ENCODE results near the gene GCK. TPM values are rescaled to one million over a fixed set of nuclear protein-coding genes. Genes with fewer than 3 reads are reported as not detected.

The GCK gene
- total RNA-seq, 2 donors from 2014 or later, result 0.91 to 2.7 TPM

GRCh38 chr7:44197474-44197873 is 8.2 kb upstream of the GCK start:
- H3K4me1 ChIP-seq (replicated peaks), result no peaks in the 10 kb centered on the region
- TF ChIP-seq POLR2AphosphoS5 (IDR thresholded peaks at IDR 0.05) (no peak), POLR2A (IDR thresholded peaks at IDR 0.05) (no peak), CTCF (IDR thresholded peaks at IDR 0.05) (no peak)
- 74% methylated on average over 7 of the region's 7 CpGs for WGBS
- H3K27ac ChIP-seq, result no peak overlapping the region
- DNase-seq (ENCODE audit: low spot score), result no peak
- H3K4me3 ChIP-seq, result no peak overlapping the region
- no peaks in the 10 kb centered on the region for H3K27me3 ChIP-seq (replicated peaks; ENCODE audit: insufficient read depth)
- H3K9me3 ChIP-seq, result no peaks in the 10 kb centered on the region
- intact Hi-C loops (cut with DNase I), result loop anchor here (2.0 to 10.0 kb wide), 2 partner anchors 73 to 123 kb away; no protein-coding TSS in a partner anchor
- no peaks in the 10 kb centered on the region for H3K36me3 ChIP-seq

GRCh38 chr7:44196450-44196872 is 7.2 kb upstream of the GCK start:
- Histone ChIP-seq H3K27me3 (replicated peaks; ENCODE audit: insufficient read depth) (no peaks in the 10 kb centered on the region), H3K4me1 (replicated peaks) (no peaks in the 10 kb centered on the region), H3K4me3 (no peak overlapping the region), H3K9me3 (no peaks in the 10 kb centered on the region), H3K36me3 (no peaks in the 10 kb centered on the region), H3K27ac (no peak overlapping the region)
- no peak for DNase-seq (ENCODE audit: low spot score)
- WGBS, result 37% methylated on average over 3 of the region's 3 CpGs
- TF ChIP-seq CTCF (IDR thresholded peaks at IDR 0.05) (peak in 3 of 4 experiments; percentile 21 to 50 (median 48)), POLR2A (IDR thresholded peaks at IDR 0.05) (no peak), POLR2AphosphoS5 (IDR thresholded peaks at IDR 0.05) (no peak)
- intact Hi-C loops (cut with DNase I), result loop anchor here (2.0 to 10.0 kb wide), 2 partner anchors 72 to 122 kb away; no protein-coding TSS in a partner anchor

GRCh38 chr7:44195889-44196288 is 6.7 kb upstream of the GCK start:
- WGBS, result 16% methylated on average over 1 of the region's 1 CpG
- H3K27me3 ChIP-seq (replicated peaks; ENCODE audit: insufficient read depth), result no peaks in the 10 kb centered on the region
- H3K4me1 ChIP-seq (replicated peaks), result no peaks in the 10 kb centered on the region
- no peak for DNase-seq (ENCODE audit: low spot score)
- no peak overlapping the region for H3K4me3 ChIP-seq
- no peaks in the 10 kb centered on the region for H3K36me3 ChIP-seq
- intact Hi-C loops (cut with DNase I), result loop anchor here (2.0 to 10.0 kb wide), 2 partner anchors 71 to 121 kb away; no protein-coding TSS in a partner anchor
- no peaks in the 10 kb centered on the region for H3K9me3 ChIP-seq
- TF ChIP-seq CTCF (IDR thresholded peaks at IDR 0.05), result no peak
- TF ChIP-seq POLR2AphosphoS5 (IDR thresholded peaks at IDR 0.05), result no peak
- no peak for TF ChIP-seq POLR2A (IDR thresholded peaks at IDR 0.05)
- no peak overlapping the region for H3K27ac ChIP-seq

GRCh38 chr7:44194562-44195145 is 5.4 kb upstream of the GCK start:
- TF ChIP-seq POLR2AphosphoS5 (IDR thresholded peaks at IDR 0.05) (no peak), CTCF (IDR thresholded peaks at IDR 0.05) (no peak), POLR2A (IDR thresholded peaks at IDR 0.05) (no peak)
- intact Hi-C loops (cut with DNase I), result loop anchor here (10.0 kb wide), 1 partner anchor 120 kb away; no protein-coding TSS in a partner anchor
- WGBS, result 93% methylated on average over 3 of the region's 3 CpGs

GRCh38 chr7:44194069-44194468 is 4.8 kb upstream of the GCK start:
- intact Hi-C loops (cut with DNase I), result loop anchor here (10.0 kb wide), 1 partner anchor 119 kb away; no protein-coding TSS in a partner anchor
- 52% methylated on average over 2 of the region's 2 CpGs for WGBS
- Histone ChIP-seq H3K4me3 (no peak overlapping the region), H3K27me3 (replicated peaks; ENCODE audit: insufficient read depth) (no peaks in the 10 kb centered on the region), H3K36me3 (no peaks in the 10 kb centered on the region), H3K4me1 (replicated peaks) (no peaks in the 10 kb centered on the region), H3K27ac (no peak overlapping the region), H3K9me3 (no peaks in the 10 kb centered on the region)
- no peak for TF ChIP-seq POLR2AphosphoS5 (IDR thresholded peaks at IDR 0.05)
- no peak for TF ChIP-seq CTCF (IDR thresholded peaks at IDR 0.05)
- no peak for TF ChIP-seq POLR2A (IDR thresholded peaks at IDR 0.05)
- no peak for DNase-seq (ENCODE audit: low spot score)

More at GRCh38 chr7:44194562-44195145, 5.4 kb upstream of the GCK start:
- Histone ChIP-seq H3K36me3 (no peaks in the 10 kb centered on the region), H3K4me3 (no peak overlapping the region), H3K4me1 (replicated peaks) (no peaks in the 10 kb centered on the region), H3K27ac (no peak overlapping the region), H3K27me3 (replicated peaks; ENCODE audit: insufficient read depth) (no peaks in the 10 kb centered on the region), H3K9me3 (no peaks in the 10 kb centered on the region)
- no peak for DNase-seq (ENCODE audit: low spot score)
